K562 (cell line): ENCODE data around the gene EYA2. TPM values are rescaled to one million over a fixed set of nuclear protein-coding genes. Genes with fewer than 3 reads are reported as not detected.

Experiments
- BCOR ChIP-seq: fragments of 450-650 bp; IDR thresholded peaks from 2 replicates; pipeline ENCODE4 v1.6.1; 2016
- BHLHE40 ChIP-seq: IDR thresholded peaks from 2 replicates; pipeline ENCODE4 v1.6.1; 2011; ENCODE audit warnings: low read length, improper control_type of control experiment
- BRCA1 ChIP-seq, 2 experiments: fragments of 450-650 bp in 1 of 2; sonication (generic) in 1 of 2; formaldehyde crosslinking in 1 of 2; IDR thresholded peaks; 2 replicates each; pipeline versions ENCODE4 v1.5.0 to v1.6.1; 2017 to 2020; ENCODE audit warnings: mild to moderate bottlenecking in 1 of 2, missing genetic modification reagents in 1 of 2
- C11orf30 ChIP-seq: fragments of 450-650 bp; IDR thresholded peaks from 2 replicates; pipeline ENCODE4 v1.6.1; 2016; ENCODE audit warnings: low read depth, mild to moderate bottlenecking
- E2F3 ChIP-seq: fragments of 250-450 bp; sonication (Bioruptor Pico); IDR thresholded peaks from 2 replicates; pipeline ENCODE4 v1.4.0; 2020; ENCODE audit warnings: mild to moderate bottlenecking
- ELF1 ChIP-seq: fragments of 200-800 bp; sonication (Bioruptor generic); IDR thresholded peaks from 2 replicates; pipeline ENCODE4 v1.6.1; 2016; ENCODE audit warnings: missing genetic modification characterization, missing compliant biosample characterization
- ESRRB ChIP-seq: fragments of 250-450 bp; sonication (Bioruptor Pico); IDR thresholded peaks from 2 replicates; pipeline ENCODE4 v1.5.0; 2020; ENCODE audit warnings: mild to moderate bottlenecking, moderate library complexity, borderline replicate concordance
- ETV5 ChIP-seq: sonication (generic); formaldehyde crosslinking; IDR thresholded peaks from 2 replicates; pipeline ENCODE4 v1.4.0; 2020; ENCODE audit warnings: low read depth, mild to moderate bottlenecking, missing genetic modification reagents
- HDAC1 ChIP-seq, 2 experiments: fragments of 450-650 bp; IDR thresholded peaks; 2 replicates each; pipeline ENCODE4 v1.6.1; 2016 to 2017; ENCODE audit warnings: inconsistent platforms in 1 of 2, mild to moderate bottlenecking in 1 of 2, moderate library complexity in 1 of 2
- KLF16 ChIP-seq: IDR thresholded peaks from 2 replicates; pipeline ENCODE4 v1.6.1; 2016; ENCODE audit warnings: antibody characterized with exemption
- MTA1 ChIP-seq: fragments of 450-650 bp; IDR thresholded peaks from 2 replicates; pipeline ENCODE4 v1.6.1; 2017; ENCODE audit warnings: borderline replicate concordance
- NFIX ChIP-seq: fragments of 250-450 bp; sonication (Bioruptor Pico); IDR thresholded peaks from 2 replicates; pipeline ENCODE4 v1.4.0; 2020; ENCODE audit warnings: low read depth, mild to moderate bottlenecking, moderate library complexity
- NFYB ChIP-seq: IDR thresholded peaks from 2 replicates; pipeline ENCODE4 v1.6.1; 2011; ENCODE audit warnings: mild to moderate bottlenecking, moderate library complexity; ENCODE audit not compliant: insufficient read length; ENCODE audit errors: extremely low read depth
- NONO ChIP-seq, 2 experiments: fragments of 200-400 bp in 1 of 2; fragments of 450-650 bp in 1 of 2; formaldehyde crosslinking in 1 of 2; IDR thresholded peaks; 2 replicates each; pipeline ENCODE4 v1.6.1; 2017; ENCODE audit warnings: low read depth in 2 of 2, mild to moderate bottlenecking in 2 of 2, moderate library complexity in 2 of 2, low read length in 1 of 2
- SLC30A9 ChIP-seq: fragments of 250-450 bp; sonication (Bioruptor Pico); IDR thresholded peaks from 2 replicates; pipeline ENCODE4 v1.8.0; 2022; ENCODE audit warnings: mild to moderate bottlenecking, moderate library complexity
- SNRNP70 ChIP-seq: fragments of 200-400 bp; formaldehyde crosslinking; optimal IDR thresholded peaks from 2 replicates; pipeline ENCODE3; 2017; ENCODE audit warnings: low read depth, low read length
- TAF1 ChIP-seq: IDR thresholded peaks from 2 replicates; pipeline ENCODE4 v1.6.1; 2011; ENCODE audit warnings: mild to moderate bottlenecking, low read length, moderate library complexity; ENCODE audit not compliant: insufficient read depth, control insufficient read depth, severe bottlenecking; ENCODE audit errors: extremely low read depth
- TFAM ChIP-seq: fragments of 250-450 bp; sonication (Bioruptor Pico); conservative IDR thresholded peaks from 2 replicates; pipeline ENCODE4 v1.5.0; 2021; ENCODE audit warnings: mild to moderate bottlenecking, moderate library complexity
- ZNF224 ChIP-seq: sonication (generic); formaldehyde crosslinking; IDR thresholded peaks from 2 replicates; pipeline ENCODE4 v1.8.0; 2022; ENCODE audit warnings: mild to moderate bottlenecking, missing genetic modification reagents
- polyA plus RNA-seq, 8 experiments: library from polyadenylated mRNA; depleted of rRNA in 4 of 8; stranded (reverse) in 5 of 8; unstranded in 3 of 8; fragments of >200 nt; fragmentation: Nextera tagmentation in 2 of 8; fragmentation: Illumina TruSeq in 1 of 8; extraction: Ambion mirVana in 2 of 8; extraction: Trizol in 1 of 8; gene quantifications; 2 replicates each; pipeline versions ENCODE4 v1.2.1 to v1.2.3, GENCODE V29; 2011 to 2014; ENCODE audit warnings: inconsistent platforms in 1 of 8, missing spikeins in 1 of 8
- total RNA-seq, 7 experiments: library from RNA; depleted of rRNA in 6 of 7; stranded (reverse); fragments of >200 nt in 6 of 7; fragmentation: Illumina TruSeq in 2 of 7; extraction: Trizol in 2 of 7; gene quantifications; 2 replicates each; pipeline versions ENCODE4 v1.2.1 to v1.2.3, GENCODE V29; 2011 to 2021; ENCODE audit warnings: low replicate concordance in 1 of 7
- TF ChIP-seq, protein P1 (sequence below): fragments of 450-650 bp; IDR thresholded peaks from 2 replicates; pipeline ENCODE4 v1.6.1; 2016; ENCODE audit warnings: mild to moderate bottlenecking
- TF ChIP-seq, protein P2 (sequence below): sonication (generic); formaldehyde crosslinking; IDR thresholded peaks from 2 replicates; pipeline ENCODE4 v1.8.0; 2022; ENCODE audit warnings: missing genetic modification reagents, mild to moderate bottlenecking, moderate library complexity, borderline replicate concordance
- TF ChIP-seq, protein P3 (sequence below): fragments of 450-650 bp; formaldehyde crosslinking; IDR thresholded peaks from 2 replicates; pipeline ENCODE4 v1.4.0; 2022; ENCODE audit warnings: missing genetic modification characterization
- TF ChIP-seq, protein P4 (sequence below), 3 experiments: fragments of 200-800 bp in 1 of 3; sonication (Bioruptor generic) in 1 of 3; sonication (generic) in 1 of 3; formaldehyde crosslinking in 1 of 3; IDR thresholded peaks; 2 replicates each; pipeline versions ENCODE4 v1.6.1 to v1.8.0; 2016 to 2022; ENCODE audit warnings: mild to moderate bottlenecking in 2 of 3, missing compliant biosample characterization in 2 of 3, missing genetic modification characterization in 2 of 3, missing genetic modification reagents in 1 of 3

EYA2 gene
- total and polyA plus RNA-seq, 9 of the 15 experiments (the other 6 are each of a cell fraction or from before 2014, with no cell fraction given) = 0.03 TPM; not detected in 8

DNA sequence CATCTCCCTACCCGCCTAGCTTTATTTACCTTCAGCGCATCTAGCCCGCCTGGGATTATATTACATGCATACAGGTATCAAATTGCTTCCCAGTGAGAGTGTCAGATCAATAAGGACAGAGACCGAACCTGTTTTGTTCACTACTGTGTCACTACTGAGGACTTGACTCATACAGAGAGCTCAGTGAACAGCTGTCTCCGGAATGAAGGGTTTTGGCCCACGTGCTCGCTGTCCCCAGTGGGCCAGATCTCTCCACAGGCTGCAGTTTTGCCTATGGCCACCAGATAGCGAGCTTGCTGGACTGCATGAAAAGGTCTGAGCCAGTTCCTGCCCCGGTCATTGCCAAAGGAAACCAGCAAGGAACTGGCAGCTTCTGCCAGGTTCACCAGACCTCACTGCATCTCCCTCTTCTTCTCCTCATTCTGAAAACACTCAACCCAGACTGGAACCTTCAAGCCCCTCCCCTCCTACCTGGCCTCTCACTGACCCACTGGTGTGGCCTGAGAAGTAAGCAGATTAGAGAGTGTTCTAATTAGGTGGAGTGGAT is 311.0 kb downstream of the EYA2 start (continued):
- TF ChIP-seq ETV5 (CRISPR knock-in tag) = no peak
- TF ChIP-seq, protein P1, sequence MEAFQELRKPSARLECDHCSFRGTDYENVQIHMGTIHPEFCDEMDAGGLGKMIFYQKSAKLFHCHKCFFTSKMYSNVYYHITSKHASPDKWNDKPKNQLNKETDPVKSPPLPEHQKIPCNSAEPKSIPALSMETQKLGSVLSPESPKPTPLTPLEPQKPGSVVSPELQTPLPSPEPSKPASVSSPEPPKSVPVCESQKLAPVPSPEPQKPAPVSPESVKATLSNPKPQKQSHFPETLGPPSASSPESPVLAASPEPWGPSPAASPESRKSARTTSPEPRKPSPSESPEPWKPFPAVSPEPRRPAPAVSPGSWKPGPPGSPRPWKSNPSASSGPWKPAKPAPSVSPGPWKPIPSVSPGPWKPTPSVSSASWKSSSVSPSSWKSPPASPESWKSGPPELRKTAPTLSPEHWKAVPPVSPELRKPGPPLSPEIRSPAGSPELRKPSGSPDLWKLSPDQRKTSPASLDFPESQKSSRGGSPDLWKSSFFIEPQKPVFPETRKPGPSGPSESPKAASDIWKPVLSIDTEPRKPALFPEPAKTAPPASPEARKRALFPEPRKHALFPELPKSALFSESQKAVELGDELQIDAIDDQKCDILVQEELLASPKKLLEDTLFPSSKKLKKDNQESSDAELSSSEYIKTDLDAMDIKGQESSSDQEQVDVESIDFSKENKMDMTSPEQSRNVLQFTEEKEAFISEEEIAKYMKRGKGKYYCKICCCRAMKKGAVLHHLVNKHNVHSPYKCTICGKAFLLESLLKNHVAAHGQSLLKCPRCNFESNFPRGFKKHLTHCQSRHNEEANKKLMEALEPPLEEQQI = no peak
- TF ChIP-seq TAF1 = no peak
- no peak for TF ChIP-seq ESRRB (CRISPR knock-in tag)
- TF ChIP-seq BRCA1 (IDR thresholded peaks at IDR 0.05) = no peak
- TF ChIP-seq BRCA1 (CRISPR knock-in tag; IDR thresholded peaks at IDR 0.05) = no peak
- no peak for TF ChIP-seq NONO (IDR thresholded peaks at IDR 0.05; ENCODE audit: low read depth in 2 of 2, low read length in 1 of 2)
- no peak for TF ChIP-seq SLC30A9 (CRISPR knock-in tag)
- TF ChIP-seq, protein P2, sequence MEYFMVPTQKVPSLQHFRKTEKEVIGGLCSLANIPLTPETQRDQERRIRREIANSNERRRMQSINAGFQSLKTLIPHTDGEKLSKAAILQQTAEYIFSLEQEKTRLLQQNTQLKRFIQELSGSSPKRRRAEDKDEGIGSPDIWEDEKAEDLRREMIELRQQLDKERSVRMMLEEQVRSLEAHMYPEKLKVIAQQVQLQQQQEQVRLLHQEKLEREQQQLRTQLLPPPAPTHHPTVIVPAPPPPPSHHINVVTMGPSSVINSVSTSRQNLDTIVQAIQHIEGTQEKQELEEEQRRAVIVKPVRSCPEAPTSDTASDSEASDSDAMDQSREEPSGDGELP (CRISPR knock-in tag) = peak; percentile 83
- TF ChIP-seq NFIX (CRISPR knock-in tag) = no peak
- TF ChIP-seq, protein P3, sequence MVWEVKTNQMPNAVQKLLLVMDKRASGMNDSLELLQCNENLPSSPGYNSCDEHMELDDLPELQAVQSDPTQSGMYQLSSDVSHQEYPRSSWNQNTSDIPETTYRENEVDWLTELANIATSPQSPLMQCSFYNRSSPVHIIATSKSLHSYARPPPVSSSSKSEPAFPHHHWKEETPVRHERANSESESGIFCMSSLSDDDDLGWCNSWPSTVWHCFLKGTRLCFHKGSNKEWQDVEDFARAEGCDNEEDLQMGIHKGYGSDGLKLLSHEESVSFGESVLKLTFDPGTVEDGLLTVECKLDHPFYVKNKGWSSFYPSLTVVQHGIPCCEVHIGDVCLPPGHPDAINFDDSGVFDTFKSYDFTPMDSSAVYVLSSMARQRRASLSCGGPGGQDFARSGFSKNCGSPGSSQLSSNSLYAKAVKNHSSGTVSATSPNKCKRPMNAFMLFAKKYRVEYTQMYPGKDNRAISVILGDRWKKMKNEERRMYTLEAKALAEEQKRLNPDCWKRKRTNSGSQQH (CRISPR knock-in tag) = no peak
- no peak for TF ChIP-seq ZNF224 (CRISPR knock-in tag)
- no peak for TF ChIP-seq BCOR
- TF ChIP-seq TFAM (CRISPR knock-in tag) = no peak
- no peak for TF ChIP-seq KLF16
- TF ChIP-seq C11orf30 = no peak
- TF ChIP-seq BHLHE40 = 0 out of 2 replicates have a peak, but pooled peaks have one; percentile 32
- no peak for TF ChIP-seq E2F3 (CRISPR knock-in tag)
- TF ChIP-seq, protein P4, sequence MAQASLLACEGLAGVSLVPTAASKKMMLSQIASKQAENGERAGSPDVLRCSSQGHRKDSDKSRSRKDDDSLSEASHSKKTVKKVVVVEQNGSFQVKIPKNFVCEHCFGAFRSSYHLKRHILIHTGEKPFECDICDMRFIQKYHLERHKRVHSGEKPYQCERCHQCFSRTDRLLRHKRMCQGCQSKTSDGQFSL (CRISPR knock-in tag; IDR thresholded peaks at IDR 0.05) = no peak
- TF ChIP-seq, protein P4 (tag; IDR thresholded peaks at IDR 0.05) = no peak
- TF ChIP-seq NFYB = no peak
- no peak for TF ChIP-seq MTA1
- no peak for TF ChIP-seq SNRNP70
- no peak for TF ChIP-seq ELF1
- peak in 1 of 2 experiments; percentile 37; a peak in 1 of 4 replicates for TF ChIP-seq HDAC1 (IDR thresholded peaks at IDR 0.05)
